Measurements from ENCODE around the gene OSTN.

- TF ChIP-seq CTCF (conservative IDR thresholded peaks at IDR 0.05; ENCODE audit: low read depth, low read length) (no peak), EZH2phosphoT487 (IDR thresholded peaks at IDR 0.05; ENCODE audit: borderline replicate concordance, low read length) (no peak)
These were observed 37.6 kb downstream of the OSTN start for GRCh38 chr3:191236646-191237045.

All from PC-3 (cell line).